Activated CD8-positive, alpha-beta memory T cell treated with anti-CD3 and anti-CD28 coated beads, Interleukin-2, amount 10 ng/mL, durations not matched to agents 7 days and 5 days (primary cell): Measurements from ENCODE around the gene GABARAP. TPM values are rescaled to one million over a fixed set of nuclear protein-coding genes. Genes with fewer than 3 reads are reported as not detected.

ENCODE experiments used
- ATAC-seq: fragments of 150-1000 bp; cut with Tn5 transposase; one replicate; pipeline ENCODE4 v1.10.0; 2021; ENCODE audit warnings: moderate library complexity
- CTCF ChIA-PET: fragments of 350-600 bp; sonication (Branson Sonifier 250); formaldehyde crosslinking; loops from one replicate; lab custom pipeline; 2021; ENCODE audit warnings: antibody characterized with exemption; lab: Charles Lee
- DNase-seq: peaks from one replicate; pipeline ENCODE4 v3.0.0-alpha.2; 2020
- H3K27ac Mint-ChIP-seq: one replicate; pipeline ENCODE4 v1.8.0; 2021; ENCODE audit warnings: mild to moderate bottlenecking, mixed read lengths
- H3K27me3 Mint-ChIP-seq: one replicate; pipeline ENCODE4 v1.8.0; 2021; ENCODE audit warnings: mixed read lengths
- H3K36me3 Mint-ChIP-seq: one replicate; pipeline ENCODE4 v1.8.0; 2021; ENCODE audit warnings: mild to moderate bottlenecking, mixed read lengths
- H3K4me1 Mint-ChIP-seq: one replicate; pipeline ENCODE4 v1.8.0; 2021; ENCODE audit warnings: mixed read lengths
- H3K4me3 Mint-ChIP-seq: one replicate; pipeline ENCODE4 v1.8.0; 2021; ENCODE audit warnings: mild to moderate bottlenecking, moderate library complexity, mixed read lengths
- H3K9me3 Mint-ChIP-seq: one replicate; pipeline ENCODE4 v1.8.0; 2022; ENCODE audit warnings: low read depth, mixed read lengths
- total RNA-seq, 2 experiments: library from RNA; stranded (reverse); gene quantifications; one replicate each; pipeline ENCODE4 v1.2.3, GENCODE V29; 2021

The GABARAP gene
- total RNA-seq, 2 experiments from 2014 or later = 207 to 231 TPM

DNA sequence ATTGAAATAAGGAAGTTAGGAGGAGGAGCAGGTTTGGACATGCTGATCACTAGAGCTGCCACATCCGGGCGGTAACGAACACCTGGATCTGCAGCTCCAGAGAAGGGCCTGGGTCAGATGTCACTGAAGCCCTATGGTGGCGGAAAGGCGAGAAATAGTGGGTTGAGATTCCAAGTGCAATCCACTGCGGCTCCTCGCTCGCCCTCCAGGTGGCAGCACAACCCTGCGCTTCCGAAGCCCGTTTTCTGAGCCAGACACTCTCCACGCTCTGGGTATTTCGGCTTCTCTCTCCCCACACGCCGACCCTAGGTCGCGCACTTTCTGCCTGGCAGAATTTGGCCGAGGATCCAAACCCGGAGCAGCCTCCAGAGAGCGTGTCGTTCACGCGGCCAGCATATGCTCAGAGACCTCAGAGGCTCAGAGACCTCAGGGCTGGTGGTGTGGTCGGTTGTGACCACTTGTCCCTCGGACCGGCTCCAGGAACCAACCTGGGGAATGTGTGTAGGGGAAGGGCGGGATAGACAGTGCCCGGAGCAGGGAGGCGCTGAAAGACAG is 38.3 kb upstream of the GABARAP start:
- peak overlapping the region; percentile 63 for H3K4me3 Mint-ChIP-seq
- H3K27ac Mint-ChIP-seq = no peak overlapping the region
- H3K4me1 Mint-ChIP-seq = peaks cover 17% of the 10 kb centered on the region
- ATAC-seq (peak; percentile 78), DNase-seq (peak; percentile 89)
- no peaks in the 10 kb centered on the region for H3K9me3 Mint-ChIP-seq
- CTCF ChIA-PET = interaction anchor here (0.8 to 11.4 kb wide), 14 partner anchors 12 to 235 kb away, joined by 3 to 112 read pairs (median 4); partner anchors contain the start of genes ACADVL, ACAP1 and DLG4
- H3K36me3 Mint-ChIP-seq = no peaks in the 10 kb centered on the region
- peaks cover 22% of the 10 kb centered on the region for H3K27me3 Mint-ChIP-seq

DNA sequence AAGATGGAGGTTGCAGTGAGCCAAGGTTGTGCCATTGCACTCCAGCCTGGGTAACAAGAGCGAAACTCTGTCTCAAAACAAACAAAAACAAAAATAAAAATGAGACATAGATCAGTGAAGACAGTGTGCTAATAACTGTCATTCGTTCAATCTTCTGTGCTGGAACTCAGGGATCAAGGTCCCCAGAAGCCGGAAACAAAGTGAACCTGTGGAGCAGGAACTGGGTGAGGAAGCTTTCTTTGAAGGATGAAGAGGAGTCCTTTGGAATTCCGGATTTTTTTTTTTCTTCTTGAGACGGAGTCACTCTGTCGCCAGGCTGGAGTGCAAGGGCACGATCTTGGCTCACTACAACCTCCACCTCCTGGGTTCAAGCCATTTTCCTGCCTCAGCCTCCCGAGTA is 37.2 kb upstream of the GABARAP start:
- CTCF ChIA-PET = interaction anchor here (0.7 to 11.4 kb wide), 5 partner anchors 13 to 240 kb away, joined by 3 to 112 read pairs (median 4); no protein-coding TSS in a partner anchor
- H3K4me1 Mint-ChIP-seq = peaks cover 17% of the 10 kb centered on the region
- peaks cover 22% of the 10 kb centered on the region for H3K27me3 Mint-ChIP-seq
- ATAC-seq (no peak), DNase-seq (no peak)
- no peaks in the 10 kb centered on the region for H3K9me3 Mint-ChIP-seq
- no peak overlapping the region for H3K4me3 Mint-ChIP-seq
- no peaks in the 10 kb centered on the region for H3K36me3 Mint-ChIP-seq
- H3K27ac Mint-ChIP-seq = no peak overlapping the region

DNA sequence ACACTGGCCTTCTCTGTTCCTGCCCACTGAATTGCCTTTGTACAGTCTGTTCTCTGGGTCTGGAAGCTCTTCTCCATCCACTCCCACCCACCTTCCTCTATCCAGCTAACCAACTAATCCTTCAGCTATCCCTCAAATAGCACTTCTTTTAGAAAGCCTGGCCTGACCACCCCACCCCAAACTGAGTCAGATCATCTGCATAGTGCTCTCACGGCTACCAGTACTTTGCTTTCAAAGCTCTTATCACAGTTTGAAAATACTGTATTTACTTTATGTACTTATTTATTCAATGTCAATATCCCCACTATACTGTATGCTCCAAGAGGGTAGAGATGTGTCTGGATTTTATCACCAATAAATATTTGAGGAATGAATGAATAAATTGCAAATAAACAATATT is 24.5 kb upstream of the GABARAP start:
- Mint-ChIP-seq H3K4me1 (peaks cover 20% of the 10 kb centered on the region), H3K27ac (no peak overlapping the region), H3K27me3 (peaks cover 42% of the 10 kb centered on the region), H3K9me3 (no peaks in the 10 kb centered on the region), H3K36me3 (no peaks in the 10 kb centered on the region), H3K4me3 (no peak overlapping the region)
- CTCF ChIA-PET = interaction anchor here (0.6 to 2.1 kb wide), 5 partner anchors 16 to 173 kb away, joined by 3 to 9 read pairs (median 4); no protein-coding TSS in a partner anchor
- DNase-seq (no peak), ATAC-seq (no peak)

DNA sequence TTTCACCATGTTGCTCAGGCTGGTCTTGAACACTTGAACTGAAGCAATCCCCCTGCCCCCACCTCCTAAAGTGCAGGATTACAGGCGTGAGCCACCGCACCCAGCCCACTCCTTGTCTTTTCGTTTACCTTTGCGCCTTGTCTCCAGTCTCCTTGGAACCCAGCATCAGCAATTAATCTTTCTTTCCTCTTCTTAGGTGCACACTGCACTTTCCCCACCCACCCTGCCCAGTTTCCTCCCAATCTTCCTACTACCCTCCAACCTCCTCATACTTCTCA is 21.5 kb upstream of the GABARAP start:
- ATAC-seq = no peak
- Mint-ChIP-seq H3K36me3 (no peaks in the 10 kb centered on the region), H3K9me3 (no peaks in the 10 kb centered on the region), H3K27me3 (peaks cover 38% of the 10 kb centered on the region), H3K4me1 (peaks cover 24% of the 10 kb centered on the region), H3K27ac (no peak overlapping the region), H3K4me3 (peak overlapping the region; percentile 15)
- DNase-seq = no peak
- CTCF ChIA-PET = interaction anchor here (1.0 to 2.0 kb wide), 2 partner anchors 33 to 173 kb away, joined by 3 to 7 read pairs; no protein-coding TSS in a partner anchor

DNA sequence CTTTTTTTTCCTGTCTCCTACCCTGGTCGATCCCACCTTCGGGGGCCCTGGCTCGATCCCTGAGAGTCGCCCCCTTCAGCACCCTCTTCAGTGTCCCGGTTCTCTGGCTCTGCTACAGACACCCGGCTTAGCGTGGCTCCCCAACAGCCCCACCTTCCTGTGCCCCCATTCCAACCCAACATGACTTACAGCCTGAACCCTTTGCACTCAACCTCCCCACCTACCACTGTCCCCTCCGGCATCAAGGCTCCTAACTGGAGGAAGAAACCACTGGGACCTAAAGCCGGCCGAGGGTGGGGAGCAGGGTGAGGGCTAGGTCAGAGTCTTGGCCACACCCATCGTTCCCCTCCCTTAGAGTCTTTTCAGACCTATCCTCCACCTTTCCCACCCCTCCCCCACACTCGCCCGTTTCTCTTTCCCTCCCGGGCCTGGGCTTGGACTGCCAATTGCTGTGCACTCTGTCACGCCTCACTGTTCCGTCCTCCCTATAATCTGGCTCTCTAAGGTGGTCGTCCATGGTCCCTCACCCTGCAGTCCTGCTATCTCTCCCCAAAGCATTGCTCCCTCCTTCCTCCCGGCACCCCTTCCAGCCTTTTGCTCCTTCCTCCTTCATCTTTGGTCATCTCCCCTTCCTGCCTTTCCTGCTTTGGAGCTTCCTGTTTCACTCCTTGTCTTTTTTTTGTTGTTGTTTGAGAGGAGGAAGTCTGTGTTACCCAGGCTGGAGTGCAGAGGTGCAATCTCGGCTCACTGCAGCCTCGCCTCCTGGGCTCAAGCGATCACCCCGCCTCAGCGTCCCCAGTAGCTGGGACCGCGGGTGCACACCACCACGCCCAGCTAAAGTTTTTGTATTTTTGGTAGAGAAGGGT is 20.9 kb upstream of the GABARAP start:
- ATAC-seq (peak; percentile 8), DNase-seq (no peak)
- Mint-ChIP-seq H3K27me3 (peaks cover 36% of the 10 kb centered on the region), H3K36me3 (no peaks in the 10 kb centered on the region), H3K9me3 (no peaks in the 10 kb centered on the region), H3K27ac (no peak overlapping the region), H3K4me3 (peak overlapping the region; percentile 63), H3K4me1 (peaks cover 24% of the 10 kb centered on the region)
- CTCF ChIA-PET = interaction anchor here (1.0 to 2.0 kb wide), 3 partner anchors 33 to 174 kb away, joined by 3 to 7 read pairs (median 5); no protein-coding TSS in a partner anchor

DNA sequence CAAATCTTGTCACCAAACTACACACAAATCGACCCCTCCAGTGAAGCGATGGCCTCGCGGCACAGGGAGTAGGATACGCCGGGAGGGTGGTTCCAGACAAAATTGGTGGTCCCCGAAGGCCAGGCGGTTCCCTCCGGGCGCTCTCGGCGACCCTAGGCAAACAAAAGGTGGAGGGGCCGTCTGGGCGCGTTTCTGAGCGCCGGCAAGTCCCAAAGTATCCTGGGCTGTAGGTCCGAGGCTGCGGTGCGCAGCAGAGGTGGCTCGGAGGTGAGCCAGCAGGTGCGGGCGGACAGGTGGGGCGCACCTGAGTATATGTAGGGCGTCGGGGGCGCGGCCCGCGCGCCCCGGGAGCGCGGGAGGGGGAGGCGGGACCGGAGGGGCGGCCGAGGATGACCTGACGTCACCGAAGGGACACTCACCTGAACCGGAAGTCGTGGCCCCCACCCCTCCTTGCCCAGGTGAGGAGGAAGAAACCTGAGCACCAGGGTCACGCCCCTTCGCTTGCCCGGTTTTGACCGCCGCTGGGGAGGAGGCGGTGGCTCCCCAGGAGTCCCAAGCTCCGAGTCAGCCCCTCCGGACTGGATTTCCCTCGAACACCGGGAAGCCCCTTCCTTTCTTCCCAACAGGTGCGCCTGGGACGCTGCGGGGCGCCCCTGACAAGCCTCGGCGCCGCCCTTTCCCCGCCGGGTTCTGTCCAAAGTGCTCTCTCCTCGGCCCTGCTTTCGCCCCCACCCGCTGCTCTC is 20.1 kb upstream of the GABARAP start, which contains the start of gene CLDN7:
Gene CLDN7, minus strand, starts transcription at position 287 of the 743 bp plus-strand sequence. CDS start 435 bp downstream, outside the sequence.
- H3K27me3 Mint-ChIP-seq = peaks cover 36% of the 10 kb centered on the region
- H3K36me3 Mint-ChIP-seq = no peaks in the 10 kb centered on the region
- H3K9me3 Mint-ChIP-seq = no peaks in the 10 kb centered on the region
- CTCF ChIA-PET = interaction anchor here (1.1 to 1.6 kb wide), 3 partner anchors 18 to 41 kb away, joined by 3 to 5 read pairs (median 3); no protein-coding TSS in a partner anchor
- ATAC-seq (no peak), DNase-seq (no peak)
- H3K4me3 Mint-ChIP-seq = peak within 1 kb of the TSS; percentile 63
- H3K4me1 Mint-ChIP-seq = peaks cover 24% of the 10 kb centered on the region
- H3K27ac Mint-ChIP-seq = no peak within 1 kb of the TSS

DNA sequence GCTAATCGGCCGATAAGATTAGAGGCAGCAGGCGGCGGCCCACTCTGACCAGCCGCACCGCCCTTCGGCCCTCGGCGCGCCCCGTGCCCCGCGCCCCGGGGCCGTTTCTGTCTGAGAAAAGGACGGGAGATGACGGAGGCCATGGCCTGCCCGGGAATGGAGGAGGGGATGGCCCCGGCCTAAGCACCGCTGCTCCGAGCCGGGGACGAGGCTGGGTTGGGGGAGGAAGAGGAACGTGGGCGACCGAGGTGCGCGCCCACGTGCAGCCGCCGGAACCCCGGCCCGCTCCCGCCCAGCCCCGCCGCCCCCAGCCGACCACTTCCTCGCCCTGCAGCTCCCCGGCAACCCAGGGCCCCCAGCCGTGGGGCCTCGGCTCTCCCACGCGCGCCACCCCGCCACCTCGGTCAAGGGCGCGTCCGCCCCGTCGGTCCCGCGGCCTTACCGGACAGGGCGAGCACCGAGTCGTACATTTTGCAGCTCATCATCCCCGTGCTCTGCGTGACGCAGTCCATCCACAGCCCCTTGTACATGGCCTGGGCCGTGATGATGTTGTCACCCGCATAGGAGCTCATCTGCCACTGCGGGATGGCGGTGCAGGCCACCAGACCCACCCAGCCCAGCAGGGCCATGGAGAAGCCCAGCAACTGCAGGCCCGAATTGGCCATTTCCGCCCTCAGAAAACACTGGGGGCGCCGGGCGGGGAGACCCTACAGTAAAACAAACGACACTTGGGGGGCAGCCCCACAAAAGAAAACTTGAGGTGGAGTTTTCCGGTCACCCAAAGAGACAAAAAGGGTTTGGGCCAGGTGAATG is 19.3 kb upstream of the GABARAP start:
- Mint-ChIP-seq H3K27ac (no peak overlapping the region), H3K9me3 (no peaks in the 10 kb centered on the region), H3K27me3 (peaks cover 32% of the 10 kb centered on the region), H3K36me3 (peaks cover 4% of the 10 kb centered on the region), H3K4me1 (peaks cover 27% of the 10 kb centered on the region), H3K4me3 (peak overlapping the region; percentile 55)
- DNase-seq (no peak), ATAC-seq (peak; percentile 52)
- CTCF ChIA-PET = interaction anchor here (1.1 to 1.6 kb wide), 3 partner anchors 19 to 41 kb away, joined by 3 to 5 read pairs (median 3); no protein-coding TSS in a partner anchor

DNA sequence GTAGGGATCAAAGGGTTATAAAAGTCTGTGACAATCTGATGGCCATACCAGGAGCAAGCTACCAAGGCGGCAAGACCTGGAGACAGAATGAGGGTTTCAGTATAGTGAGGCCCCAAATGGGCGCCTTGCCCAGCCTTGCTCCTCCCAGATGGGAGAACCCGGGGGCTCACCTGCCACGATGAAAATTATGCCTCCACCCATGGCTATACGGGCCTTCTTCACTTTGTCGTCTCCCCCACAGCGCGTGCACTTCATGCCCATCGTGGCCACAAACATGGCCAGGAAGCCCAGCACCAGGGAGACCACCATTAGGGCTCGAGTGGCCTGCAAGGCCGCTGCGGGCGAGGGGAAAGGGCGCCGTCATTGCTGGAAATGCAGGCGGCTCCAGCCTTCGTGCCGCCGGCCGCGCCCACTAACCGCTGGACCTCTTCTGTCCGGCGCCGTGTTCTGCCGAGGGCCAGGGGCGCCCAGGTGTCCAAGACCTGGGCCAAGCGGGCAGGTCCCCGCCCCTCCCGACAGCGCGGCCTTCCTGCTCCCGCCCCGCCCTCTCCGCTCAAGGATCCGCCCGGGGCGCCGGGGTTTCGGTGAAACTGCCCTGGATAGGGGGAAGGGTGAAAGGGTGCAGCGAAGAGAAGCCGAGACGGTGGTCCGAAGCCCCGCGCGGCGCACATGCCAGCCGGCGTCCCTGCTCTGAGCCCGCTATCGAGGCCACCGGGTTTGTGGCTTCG is 18.6 kb upstream of the GABARAP start:
- no peak overlapping the region for H3K27ac Mint-ChIP-seq
- peak overlapping the region; percentile 49 for H3K4me3 Mint-ChIP-seq
- DNase-seq (no peak), ATAC-seq (peak; percentile 62)
- peaks cover 8% of the 10 kb centered on the region for H3K36me3 Mint-ChIP-seq
- no peaks in the 10 kb centered on the region for H3K9me3 Mint-ChIP-seq
- peaks cover 26% of the 10 kb centered on the region for H3K4me1 Mint-ChIP-seq
- H3K27me3 Mint-ChIP-seq = peaks cover 28% of the 10 kb centered on the region
- CTCF ChIA-PET = interaction anchor here (1.1 to 1.7 kb wide), 4 partner anchors 20 to 40 kb away, joined by 3 to 6 read pairs (median 4); partner anchors contain the start of gene SLC2A4

DNA sequence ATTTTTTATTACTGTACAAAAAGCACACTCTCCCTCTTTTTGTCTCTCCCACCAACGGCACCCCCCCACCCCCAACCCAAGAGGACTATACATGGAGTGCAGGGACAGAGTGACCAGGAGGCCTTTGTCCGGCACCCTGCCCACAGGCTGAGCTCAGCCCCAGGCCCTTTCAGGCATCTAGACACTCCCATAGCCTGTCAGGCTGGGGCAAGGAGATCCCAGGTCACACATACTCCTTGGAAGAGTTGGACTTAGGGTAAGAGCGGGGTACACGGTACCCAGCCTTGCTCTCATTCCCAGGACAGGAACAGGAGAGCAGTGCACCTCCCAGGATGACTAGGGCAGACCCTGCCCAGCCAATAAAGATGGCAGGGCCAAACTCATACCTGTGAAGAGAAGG is 17.9 kb upstream of the GABARAP start:
- no peak overlapping the region for H3K27ac Mint-ChIP-seq
- ATAC-seq (no peak), DNase-seq (no peak)
- H3K4me1 Mint-ChIP-seq = peaks cover 26% of the 10 kb centered on the region
- H3K4me3 Mint-ChIP-seq = peak overlapping the region; percentile 24
- peaks cover 28% of the 10 kb centered on the region for H3K27me3 Mint-ChIP-seq
- no peaks in the 10 kb centered on the region for H3K9me3 Mint-ChIP-seq
- peaks cover 8% of the 10 kb centered on the region for H3K36me3 Mint-ChIP-seq
- CTCF ChIA-PET = interaction anchor here (1.7 kb wide), 1 partner anchor 21 kb away, joined by 6 read pairs; the partner anchor contains the start of gene SLC2A4

DNA sequence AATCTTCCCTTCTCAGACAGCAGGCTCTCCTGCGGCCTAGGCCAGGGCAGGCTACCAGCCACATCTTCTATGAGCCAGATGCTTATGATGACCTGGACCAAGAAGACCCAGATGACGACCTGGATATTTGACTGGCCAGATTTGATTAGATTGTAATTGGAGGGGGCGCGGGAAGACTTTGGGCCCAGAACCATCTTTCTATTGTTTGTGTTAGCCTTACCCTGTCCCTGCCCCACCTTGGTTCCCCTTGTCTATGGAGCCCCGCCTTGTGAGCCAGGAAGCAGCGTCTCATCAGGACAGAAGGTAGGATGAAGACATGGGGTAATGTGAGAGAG is 17.3 kb upstream of the GABARAP start:
- Mint-ChIP-seq H3K9me3 (no peaks in the 10 kb centered on the region), H3K4me3 (no peak overlapping the region), H3K27me3 (peaks cover 26% of the 10 kb centered on the region), H3K27ac (no peak overlapping the region), H3K4me1 (peaks cover 26% of the 10 kb centered on the region), H3K36me3 (peaks cover 14% of the 10 kb centered on the region)
- ATAC-seq (no peak), DNase-seq (no peak)
- CTCF ChIA-PET = interaction anchor here (1.7 kb wide), 1 partner anchor 22 kb away, joined by 6 read pairs; the partner anchor contains the start of gene SLC2A4

DNA sequence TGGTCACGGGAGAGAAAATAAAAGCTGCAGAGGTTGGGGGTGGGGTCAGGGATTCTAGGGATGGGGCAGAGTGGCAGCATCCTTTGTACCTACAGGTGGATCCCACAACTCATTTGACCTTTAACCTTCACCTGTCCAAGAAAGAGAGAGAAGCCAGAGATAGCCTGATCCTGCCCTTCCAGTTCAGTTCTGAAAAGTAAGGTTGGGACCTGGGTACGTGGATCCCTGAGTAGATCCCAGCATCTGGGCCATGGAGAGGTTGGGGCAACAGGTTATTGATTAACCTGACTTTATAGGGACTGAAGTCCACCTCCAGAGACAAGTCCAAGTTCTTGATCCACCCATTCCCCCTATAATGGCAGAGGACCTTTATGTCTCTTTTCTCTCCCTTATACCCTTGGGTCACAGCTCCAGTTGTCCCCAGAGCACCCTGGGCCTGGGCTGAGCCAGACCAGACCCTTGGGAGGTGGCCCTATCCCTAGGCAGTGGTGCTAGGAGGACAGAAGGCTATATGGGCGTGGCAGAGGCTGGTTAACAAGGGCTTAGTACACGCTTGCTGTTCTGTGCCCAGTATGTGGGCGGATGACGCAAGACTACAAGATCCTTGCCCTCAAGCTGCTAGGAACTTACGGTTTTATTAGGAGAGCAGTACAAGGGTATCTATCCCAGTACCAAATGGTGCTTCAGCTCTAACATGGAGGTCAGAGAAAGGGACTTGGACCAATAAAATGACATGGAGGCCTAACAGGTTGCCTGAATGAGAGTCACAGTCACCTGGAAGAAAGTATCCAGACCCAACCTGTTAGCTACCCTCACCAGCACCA is 16.7 kb upstream of the GABARAP start:
- Mint-ChIP-seq H3K9me3 (no peaks in the 10 kb centered on the region), H3K4me3 (no peak overlapping the region), H3K36me3 (peaks cover 16% of the 10 kb centered on the region), H3K27me3 (peaks cover 20% of the 10 kb centered on the region), H3K27ac (no peak overlapping the region), H3K4me1 (peaks cover 27% of the 10 kb centered on the region)
- no peak for DNase-seq
- ATAC-seq = no peak
- CTCF ChIA-PET = interaction anchor here (1.7 kb wide), 1 partner anchor 22 kb away, joined by 6 read pairs; the partner anchor contains the start of gene SLC2A4
